HT1080 (cell line): ENCODE data around the gene GNL2. TPM values are rescaled to one million over a fixed set of nuclear protein-coding genes. Genes with fewer than 3 reads are reported as not detected.

ENCODE experiments used
- DNase-seq: peaks from one replicate; pipeline ENCODE4 v3.0.0-alpha.2; 2015; ENCODE audit warnings: low read depth
- small RNA-seq: library from RNA; depleted of rRNA; stranded (forward); fragments of <200 nt; gene quantifications from one replicate; pipeline ENCODE3, GENCODE V24; 2014
- total RNA-seq: library from RNA; depleted of rRNA; stranded (reverse); fragments of >200 nt; shearing (Covaris generic); gene quantifications from 2 replicates; pipeline ENCODE4 v1.2.3, GENCODE V29; 2014; rRNA removed

Gene GNL2
- total RNA-seq, 1 experiment from 2014 or later: 111 TPM

GRCh38 chr1:37517569-37517968 lies 78.2 kb downstream of the GNL2 start:
- no peak for DNase-seq

Small RNA genes within 50 kb of the gene (small RNA-seq; reads per million reads assigned to genes)
- not detected for gene AL034379.1

Other genes starting within 250 kb of the GNL2 start
- gene ZC3H12A, start 121.4 kb downstream of the GNL2 start, total RNA-seq: 8.7 and 9.8 TPM in 2 replicates
- gene MEAF6, start 81.2 kb downstream of the GNL2 start, total RNA-seq: 65.4 and 72.9 TPM in 2 replicates
- gene SNIP1, start 41.6 kb downstream of the GNL2 start, total RNA-seq: 11.3 and 16.5 TPM in 2 replicates
- gene DNALI1, start 39.0 kb downstream of the GNL2 start, total RNA-seq: not detected in 2 replicates
- gene RSPO1, start 39.0 kb upstream of the GNL2 start, total RNA-seq: not detected in 2 replicates
- gene CDCA8, start 96.6 kb upstream of the GNL2 start, total RNA-seq: 29.3 and 38.4 TPM in 2 replicates
- 0.06 TPM in 1 of 2 replicates, not detected in the other for gene EPHA10, start 169.2 kb upstream of the GNL2 start, total RNA-seq
- gene MANEAL, start 197.9 kb upstream of the GNL2 start, total RNA-seq: 18.6 and 21.6 TPM in 2 replicates
- 70.7 and 79.1 TPM in 2 replicates for gene C1orf122, start 211.9 kb upstream of the GNL2 start, total RNA-seq
- gene YRDC, start 212.3 kb upstream of the GNL2 start, total RNA-seq: 65.5 and 67.4 TPM in 2 replicates